ENCODE data around the gene SGIP1. TPM values are rescaled to one million over a fixed set of nuclear protein-coding genes. Genes with fewer than 3 reads are reported as not detected.

The SGIP1 gene
- total and polyA plus RNA-seq, 2 donors (not counting 3 experiments of a cell fraction or from before 2014, with no cell fraction given): 30.9 to 68.9 TPM

- Histone ChIP-seq H3K27ac (ENCODE audit: insufficient read depth, low read depth, low read length) (peak overlapping the region; percentile 74), H3K9me1 (replicated peaks; ENCODE audit: control insufficient read depth, extremely low read depth, insufficient read depth, low read length) (no peaks in the 10 kb centered on the region), H4K20me1 (replicated peaks; ENCODE audit: control insufficient read depth, extremely low read depth, insufficient read depth, low read length) (no peaks in the 10 kb centered on the region), H3K36me3 (ENCODE audit: control insufficient read depth in 2 of 2, extremely low read depth in 1 of 2, insufficient read depth in 2 of 2, low read length in 2 of 2) (no peaks in the 10 kb centered on the region), H2AFZ (ENCODE audit: low read depth, low read length) (peak overlapping the region; percentile 69), H3K9ac (replicated peaks; ENCODE audit: extremely low read depth, insufficient read depth, low read length) (peak overlapping the region; percentile 13), H3K79me2 (ENCODE audit: control insufficient read depth, insufficient read depth, low read length) (no peaks in the 10 kb centered on the region), H3K4me1 (ENCODE audit: control insufficient read depth, extremely low read depth, insufficient read depth, low read length) (peaks cover 31% of the 10 kb centered on the region), H3K27me3 (ENCODE audit: control insufficient read depth in 2 of 2, insufficient read depth in 2 of 2, low read length in 2 of 2) (no peaks in the 10 kb centered on the region), H3K4me2 (ENCODE audit: insufficient read depth, low read length) (peak overlapping the region; percentile 35), H3K9me3 (replicated peaks; ENCODE audit: control insufficient read depth, insufficient read depth, low read length) (no peaks in the 10 kb centered on the region), H3K4me3 (replicated peaks in 1 of 3; ENCODE audit: insufficient read depth in 1 of 3, low read depth in 1 of 3, low read length in 3 of 3) (no peak overlapping the region)
- BruUV-seq (replicated peaks): TSS peak; percentile 69
- POLR2A ChIA-PET: no interaction called here
- FAIRE-seq (peak; percentile 84), DNase-seq (ENCODE audit: low read depth, low spot score) (peak; percentile 94)
- dilution Hi-C loops (cut with MboI; ENCODE audit: extremely low pct_ligation_motif_present, low sequenced_read_pairs) (no loop called here), intact Hi-C loops (cut with micrococcal nuclease) (loop anchor here (1.0 kb wide), 3 partner anchors 53 to 149 kb away; no protein-coding TSS in a partner anchor)
- TF ChIP-seq FOS (IDR thresholded peaks at IDR 0.05; ENCODE audit: borderline replicate concordance, insufficient read depth, low read length) (peak; percentile 76), GATA2 (IDR thresholded peaks at IDR 0.05; ENCODE audit: insufficient read depth, insufficient read length, low read depth, low read length) (peak; percentile 83), POLR2A (IDR thresholded peaks at IDR 0.05; ENCODE audit: low read depth, low read length) (no peak), MYC (IDR thresholded peaks at IDR 0.05; ENCODE audit: low read depth, low read length) (no peak), EZH2 (IDR thresholded peaks at IDR 0.05; ENCODE audit: borderline replicate concordance, low read depth, low read length, severe bottlenecking) (no peak), JUN (IDR thresholded peaks at IDR 0.05; ENCODE audit: borderline replicate concordance, insufficient read depth, insufficient read length, low read depth) (peak; percentile 19), POLR2AphosphoS5 (IDR thresholded peaks at IDR 0.05; ENCODE audit: insufficient read depth, low read depth, low read length) (peak; percentile 26)
- CTCF ChIA-PET: interaction anchor here (0.6 to 3.0 kb wide), 4 partner anchors 13 to 432 kb away, joined by 3 to 16 read pairs (median 3); no protein-coding TSS in a partner anchor
Observed at GRCh38 chr1:66676613-66677298, 142.8 kb downstream of the SGIP1 start.

GRCh38 chr1:66678146-66678545, 144.2 kb downstream of the SGIP1 start:
- Histone ChIP-seq H3K4me3 (replicated peaks in 1 of 3; ENCODE audit: insufficient read depth in 1 of 3, low read depth in 1 of 3, low read length in 3 of 3) (no peak overlapping the region), H2AFZ (ENCODE audit: low read depth, low read length) (no peak overlapping the region), H4K20me1 (replicated peaks; ENCODE audit: control insufficient read depth, extremely low read depth, insufficient read depth, low read length) (no peaks in the 10 kb centered on the region), H3K9ac (replicated peaks; ENCODE audit: extremely low read depth, insufficient read depth, low read length) (no peak overlapping the region), H3K27ac (ENCODE audit: insufficient read depth, low read depth, low read length) (no peak overlapping the region), H3K9me3 (replicated peaks; ENCODE audit: control insufficient read depth, insufficient read depth, low read length) (no peaks in the 10 kb centered on the region), H3K36me3 (ENCODE audit: control insufficient read depth in 2 of 2, extremely low read depth in 1 of 2, insufficient read depth in 2 of 2, low read length in 2 of 2) (peaks cover 0 to 3% of the 10 kb centered on the region in 2 experiments), H3K4me2 (ENCODE audit: insufficient read depth, low read length) (no peak overlapping the region), H3K4me1 (ENCODE audit: control insufficient read depth, extremely low read depth, insufficient read depth, low read length) (peaks cover 31% of the 10 kb centered on the region), H3K79me2 (ENCODE audit: control insufficient read depth, insufficient read depth, low read length) (no peaks in the 10 kb centered on the region), H3K27me3 (ENCODE audit: control insufficient read depth in 2 of 2, insufficient read depth in 2 of 2, low read length in 2 of 2) (no peaks in the 10 kb centered on the region), H3K9me1 (replicated peaks; ENCODE audit: control insufficient read depth, extremely low read depth, insufficient read depth, low read length) (no peaks in the 10 kb centered on the region)
- dilution Hi-C loops (cut with MboI; ENCODE audit: extremely low pct_ligation_motif_present, low sequenced_read_pairs): no loop called here
- peak; percentile 43 for DNase-seq (ENCODE audit: low read depth, low spot score)
- CTCF ChIA-PET: interaction anchor here (0.7 to 3.0 kb wide), 9 partner anchors 9 to 174 kb away, joined by 3 to 16 read pairs (median 3); no protein-coding TSS in a partner anchor
- peak; percentile 12 for FAIRE-seq
- POLR2A ChIA-PET: no interaction called here
- intact Hi-C loops (cut with micrococcal nuclease): no loop called here
- TF ChIP-seq GATA2 (IDR thresholded peaks at IDR 0.05; ENCODE audit: insufficient read depth, insufficient read length, low read depth, low read length): no peak
- BruUV-seq (replicated peaks): no TSS peak
